GM18511 (cell line): ENCODE data around the gene ZDHHC14.
"Not testable (repeated sequence)": the region's sequence is repeated elsewhere in the genome, so short reads cannot be mapped to it uniquely, and the experiment has no call there.

ENCODE experiments used
- ATAC-seq: cut with Tn5 transposase; IDR thresholded peaks from one replicate; pipeline ENCODE4 v1.9.1; 2021; ENCODE audit warnings: mild to moderate bottlenecking, moderate library complexity; ENCODE audit not compliant: unreplicated experiment

Gene ZDHHC14

GRCh38 chr6:157462956-157463742, 82.2 kb downstream of the ZDHHC14 start:
- ATAC-seq, result no peak

- ATAC-seq, result not testable (repeated sequence)
These were observed 82.7 kb downstream of the ZDHHC14 start for GRCh38 chr6:157463743-157464135.

GRCh38 chr6:157464653-157465535, 83.9 kb downstream of the ZDHHC14 start:
- ATAC-seq, result peak; percentile 68

GRCh38 chr6:157466342-157466648, 85.3 kb downstream of the ZDHHC14 start:
- no peak for ATAC-seq

GRCh38 chr6:157467339-157467738, 86.3 kb downstream of the ZDHHC14 start:
- not testable (repeated sequence) for ATAC-seq

- no peak for ATAC-seq
These were observed 87.1 kb downstream of the ZDHHC14 start for GRCh38 chr6:157468054-157468453.

- ATAC-seq, result no peak
These were observed 87.6 kb downstream of the ZDHHC14 start for GRCh38 chr6:157468574-157468973.

- no peak for ATAC-seq
These were observed 88.4 kb downstream of the ZDHHC14 start for GRCh38 chr6:157469378-157469777.

- no peak for ATAC-seq
These were observed 90.2 kb downstream of the ZDHHC14 start for GRCh38 chr6:157471077-157471686.

- ATAC-seq, result no peak
These were observed 91.1 kb downstream of the ZDHHC14 start for GRCh38 chr6:157471895-157472686.

- no peak for ATAC-seq
These were observed 95.8 kb downstream of the ZDHHC14 start for GRCh38 chr6:157476797-157477196.

GRCh38 chr6:157478926-157479325, 97.9 kb downstream of the ZDHHC14 start:
- no peak for ATAC-seq

GRCh38 chr6:157479464-157480303, 98.7 kb downstream of the ZDHHC14 start:
- ATAC-seq, result no peak

GRCh38 chr6:157481189-157481864, 100.3 kb downstream of the ZDHHC14 start:
- ATAC-seq, result no peak

- ATAC-seq, result no peak
These were observed 100.9 kb downstream of the ZDHHC14 start for GRCh38 chr6:157481865-157482249.

- no peak for ATAC-seq
These were observed 102.8 kb downstream of the ZDHHC14 start for GRCh38 chr6:157483770-157484169.

- no peak for ATAC-seq
These were observed 103.2 kb downstream of the ZDHHC14 start for GRCh38 chr6:157484181-157484580.

GRCh38 chr6:157486572-157486971, 105.6 kb downstream of the ZDHHC14 start:
- peak; percentile 75 for ATAC-seq

GRCh38 chr6:157487110-157487773, 106.3 kb downstream of the ZDHHC14 start:
- no peak for ATAC-seq
